ENCODE measurements around the gene PDS5A. TPM values are rescaled to one million over a fixed set of nuclear protein-coding genes. Genes with fewer than 3 reads are reported as not detected.
"Not testable (repeated sequence)": the region's sequence is repeated elsewhere in the genome, so short reads cannot be mapped to it uniquely, and the experiment has no call there.

PDS5A gene
- polyA plus RNA-seq, 3 donors: 14.2 to 19.4 (median 17.7) TPM

DNA sequence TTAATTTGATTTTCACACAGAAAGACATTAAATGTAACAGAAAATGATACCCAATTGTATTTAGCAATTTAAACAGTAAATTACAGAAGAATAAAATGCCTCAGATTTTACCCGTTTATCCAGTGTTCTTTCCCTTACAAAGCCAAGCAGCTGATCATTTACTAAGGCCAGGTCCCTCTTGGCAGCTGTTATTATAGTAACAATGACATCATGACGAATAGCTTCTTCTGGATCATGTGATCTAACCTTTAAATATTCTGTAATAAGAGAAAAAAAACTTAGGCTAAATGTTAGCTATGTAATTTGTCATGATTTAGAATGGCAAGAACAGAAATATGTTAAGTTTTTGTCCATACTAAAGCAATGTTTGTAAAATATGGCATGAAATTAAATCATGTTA lies 69.4 kb downstream of the PDS5A start:
- no peak for TF ChIP-seq CTCF (IDR thresholded peaks at IDR 0.05)
- Mint-ChIP-seq H3K9me3 (no peaks in the 10 kb centered on the region), H3K4me1 (no peaks in the 10 kb centered on the region), H3K4me3 (no peak overlapping the region), H3K27ac (no peak overlapping the region), H3K36me3 (peaks cover 51 to 84% of the 10 kb centered on the region in 2 donors), H3K27me3 (ENCODE audit: low read depth in 3 of 3) (no peaks in the 10 kb centered on the region)
- no peak overlapping the region for H3K4me3 ChIP-seq (replicated peaks in 1 of 3; ENCODE audit: low read depth in 2 of 3, low read length in 3 of 3)
- no peak overlapping the region for H3K9ac ChIP-seq (ENCODE audit: insufficient read depth, low read length, poor library complexity, severe bottlenecking)
- intact Hi-C loops (cut with micrococcal nuclease): no loop called here
- WGBS (ENCODE audit: insufficient coverage): no CpG with 5 or more reads among the region's 2 CpGs
- no peak overlapping the region for H2AFZ ChIP-seq (ENCODE audit: insufficient read depth, low read depth, low read length, poor library complexity, severe bottlenecking)
- peaks cover 61 to 96% of the 10 kb centered on the region in 2 donors for H3K36me3 ChIP-seq (replicated peaks in 1 of 2; ENCODE audit: control insufficient read depth in 1 of 2, insufficient read depth in 2 of 2, low read length in 2 of 2)
- no peak for DNase-seq
- no peaks in the 10 kb centered on the region for H3K4me1 ChIP-seq (ENCODE audit: control insufficient read depth in 1 of 2, insufficient read depth in 2 of 2, low read length in 2 of 2)
- no peak overlapping the region for H3K27ac ChIP-seq (ENCODE audit: low read depth in 1 of 2, low read length in 2 of 2)
- no peaks in the 10 kb centered on the region for H3K27me3 ChIP-seq (ENCODE audit: control insufficient read depth in 2 of 2, insufficient read depth in 2 of 2, low read length in 2 of 2)
- no peaks in the 10 kb centered on the region for H4K20me1 ChIP-seq (ENCODE audit: insufficient read depth, low read length)
- H3K4me2 ChIP-seq (replicated peaks; ENCODE audit: extremely low read depth, low read length, poor library complexity, severe bottlenecking): no peak overlapping the region
- H3K79me2 ChIP-seq (ENCODE audit: insufficient read depth, low read length): no peaks in the 10 kb centered on the region
- no peaks in the 10 kb centered on the region for H3K9me3 ChIP-seq (replicated peaks in 1 of 2; ENCODE audit: control insufficient read depth in 1 of 2, insufficient read depth in 1 of 2, low read length in 2 of 2)

DNA sequence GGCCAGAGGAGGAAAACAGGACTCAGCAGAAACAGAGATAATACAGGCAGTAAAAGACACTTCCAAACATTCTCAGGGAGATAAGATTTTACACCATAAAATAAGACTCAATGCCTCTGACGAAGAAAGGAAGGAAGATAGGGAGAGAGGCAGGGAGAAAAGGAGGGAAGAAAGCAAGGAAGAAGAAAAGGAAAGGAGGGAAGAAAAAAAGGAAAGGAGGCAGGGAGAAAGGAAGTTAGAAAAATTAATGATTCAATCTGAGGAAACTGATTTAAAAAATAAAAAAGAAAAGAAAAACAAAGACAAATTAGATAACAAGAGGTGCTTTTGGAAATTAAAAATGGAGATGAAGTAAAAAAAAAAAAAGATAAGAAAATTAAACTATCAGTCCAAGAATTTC lies 72.1 kb downstream of the PDS5A start:
- H3K4me3 Mint-ChIP-seq: no peak overlapping the region
- H3K27me3 Mint-ChIP-seq (ENCODE audit: low read depth in 3 of 3): no peaks in the 10 kb centered on the region

GRCh38 chr4:39905019-39905418 lies 72.7 kb downstream of the PDS5A start:
- peak overlapping the region in 2 of 7 donors; percentile 7 to 19 for H3K27ac Mint-ChIP-seq
- H3K27me3 Mint-ChIP-seq (ENCODE audit: low read depth in 3 of 3); H3K79me2 ChIP-seq (ENCODE audit: insufficient read depth, low read length); H3K9me3 Mint-ChIP-seq; H4K20me1 ChIP-seq (ENCODE audit: insufficient read depth, low read length); H3K27me3 ChIP-seq (ENCODE audit: control insufficient read depth in 2 of 2, insufficient read depth in 2 of 2, low read length in 2 of 2); H3K4me1 Mint-ChIP-seq; H3K4me3 Mint-ChIP-seq; H3K27ac ChIP-seq (ENCODE audit: low read depth in 1 of 2, low read length in 2 of 2); H3K4me1 ChIP-seq (ENCODE audit: control insufficient read depth in 1 of 2, insufficient read depth in 2 of 2, low read length in 2 of 2); DNase-seq; H2AFZ ChIP-seq (ENCODE audit: insufficient read depth, low read depth, low read length, poor library complexity, severe bottlenecking); H3K4me3 ChIP-seq (replicated peaks in 1 of 3; ENCODE audit: low read depth in 2 of 3, low read length in 3 of 3); H3K4me2 ChIP-seq (replicated peaks; ENCODE audit: extremely low read depth, low read length, poor library complexity, severe bottlenecking); H3K9me3 ChIP-seq (replicated peaks in 1 of 2; ENCODE audit: control insufficient read depth in 1 of 2, insufficient read depth in 1 of 2, low read length in 2 of 2); intact Hi-C loops (cut with micrococcal nuclease); H3K9ac ChIP-seq (ENCODE audit: insufficient read depth, low read length, poor library complexity, severe bottlenecking): not testable (repeated sequence)
- peaks cover 53 to 78% of the 10 kb centered on the region in 2 donors for H3K36me3 Mint-ChIP-seq
- 84% methylated on average over 4 of the region's 6 CpGs for WGBS (ENCODE audit: insufficient coverage)
- peaks cover 66 to 96% of the 10 kb centered on the region in 2 donors for H3K36me3 ChIP-seq (replicated peaks in 1 of 2; ENCODE audit: control insufficient read depth in 1 of 2, insufficient read depth in 2 of 2, low read length in 2 of 2)

More for the DNA sequence above, 72.1 kb downstream of the PDS5A start:
- no peak overlapping the region for H3K9ac ChIP-seq (ENCODE audit: insufficient read depth, low read length, poor library complexity, severe bottlenecking)
- DNase-seq: no peak
- H3K4me1 ChIP-seq (ENCODE audit: control insufficient read depth in 1 of 2, insufficient read depth in 2 of 2, low read length in 2 of 2): no peaks in the 10 kb centered on the region
- intact Hi-C loops (cut with micrococcal nuclease): no loop called here
- no peaks in the 10 kb centered on the region for H3K27me3 ChIP-seq (ENCODE audit: control insufficient read depth in 2 of 2, insufficient read depth in 2 of 2, low read length in 2 of 2)
- H2AFZ ChIP-seq (ENCODE audit: insufficient read depth, low read depth, low read length, poor library complexity, severe bottlenecking): no peak overlapping the region
- no peaks in the 10 kb centered on the region for H4K20me1 ChIP-seq (ENCODE audit: insufficient read depth, low read length)
- H3K79me2 ChIP-seq (ENCODE audit: insufficient read depth, low read length): no peaks in the 10 kb centered on the region
- H3K4me2 ChIP-seq (replicated peaks; ENCODE audit: extremely low read depth, low read length, poor library complexity, severe bottlenecking): no peak overlapping the region
- no CpG with 5 or more reads among the region's 1 CpG for WGBS (ENCODE audit: insufficient coverage)
- no peak overlapping the region for H3K4me3 ChIP-seq (replicated peaks in 1 of 3; ENCODE audit: low read depth in 2 of 3, low read length in 3 of 3)
- Mint-ChIP-seq H3K36me3 (peaks cover 53 to 79% of the 10 kb centered on the region in 2 donors), H3K27ac (peak overlapping the region in 4 of 7 donors; percentile 7 to 33 (median 15)), H3K9me3 (no peaks in the 10 kb centered on the region), H3K4me1 (no peaks in the 10 kb centered on the region)
- no peaks in the 10 kb centered on the region for H3K9me3 ChIP-seq (replicated peaks in 1 of 2; ENCODE audit: control insufficient read depth in 1 of 2, insufficient read depth in 1 of 2, low read length in 2 of 2)
- no peak overlapping the region for H3K27ac ChIP-seq (ENCODE audit: low read depth in 1 of 2, low read length in 2 of 2)
- no peak for TF ChIP-seq CTCF (IDR thresholded peaks at IDR 0.05)
- peaks cover 63 to 96% of the 10 kb centered on the region in 2 donors for H3K36me3 ChIP-seq (replicated peaks in 1 of 2; ENCODE audit: control insufficient read depth in 1 of 2, insufficient read depth in 2 of 2, low read length in 2 of 2)
